Lower leg skin (tissue), 3 donors: Measurements from ENCODE around the gene CASP2.

Source experiments
- CTCF ChIP-seq, 3 donors: fragments of 450-650 bp; IDR thresholded peaks; one replicate each; pipeline ENCODE4 v1.5.1; 2016; ENCODE audit warnings: antibody characterized with exemption in 3 of 3, mild to moderate bottlenecking in 3 of 3, moderate library complexity in 2 of 3
- POLR2A ChIP-seq, 2 donors: fragments of 450-650 bp; IDR thresholded peaks; one replicate each; pipeline ENCODE4 v1.6.1; 2016 to 2017; ENCODE audit warnings: antibody characterized with exemption in 2 of 2, mild to moderate bottlenecking in 1 of 2, moderate library complexity in 1 of 2

GRCh38 chr7:143345428-143345900, 57.3 kb downstream of the CASP2 start:
- TF ChIP-seq CTCF (IDR thresholded peaks at IDR 0.05): no peak
- no peak for TF ChIP-seq POLR2A (IDR thresholded peaks at IDR 0.05)
